Choroid plexus epithelial cell (primary cell): ENCODE data around the gene H1-8.

Experiments used
- DNase-seq: peaks from one replicate; pipeline ENCODE4 v3.0.0-alpha.2; 2010; ENCODE audit warnings: low read depth
- H3K4me3 ChIP-seq: 2 replicates; pipeline ENCODE4 v1.5.1; 2011; ENCODE audit warnings: low read depth, mild to moderate bottlenecking, control low read depth, low read length, moderate library complexity
- TF ChIP-seq, protein P1 (sequence below): conservative IDR thresholded peaks from 2 replicates; pipeline ENCODE4 v1.5.1; 2011; ENCODE audit warnings: low read depth, mild to moderate bottlenecking, control low read depth, inconsistent platforms, low read length, moderate library complexity

Gene H1-8

DNA sequence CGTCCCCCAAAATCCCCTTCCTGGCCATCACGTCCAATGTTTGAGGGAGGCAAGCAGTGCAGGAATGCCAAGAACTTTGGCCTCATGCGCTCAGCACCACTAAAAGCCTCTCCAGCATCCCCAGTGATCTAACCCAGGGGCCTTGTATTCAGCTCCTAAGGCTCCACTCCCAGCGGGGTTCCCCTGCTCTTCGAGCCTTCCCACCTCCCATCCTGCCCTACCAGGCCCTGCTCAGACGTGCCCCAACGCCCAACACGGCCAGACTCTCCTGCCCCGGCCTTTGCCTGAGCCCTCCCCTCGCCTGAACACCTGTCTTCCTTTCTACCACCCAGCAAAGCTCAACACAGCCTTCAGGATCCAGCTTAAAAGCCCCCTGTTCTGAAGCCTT lies 33.0 kb downstream of the H1-8 start:
- no peak for DNase-seq
- TF ChIP-seq, protein P1, sequence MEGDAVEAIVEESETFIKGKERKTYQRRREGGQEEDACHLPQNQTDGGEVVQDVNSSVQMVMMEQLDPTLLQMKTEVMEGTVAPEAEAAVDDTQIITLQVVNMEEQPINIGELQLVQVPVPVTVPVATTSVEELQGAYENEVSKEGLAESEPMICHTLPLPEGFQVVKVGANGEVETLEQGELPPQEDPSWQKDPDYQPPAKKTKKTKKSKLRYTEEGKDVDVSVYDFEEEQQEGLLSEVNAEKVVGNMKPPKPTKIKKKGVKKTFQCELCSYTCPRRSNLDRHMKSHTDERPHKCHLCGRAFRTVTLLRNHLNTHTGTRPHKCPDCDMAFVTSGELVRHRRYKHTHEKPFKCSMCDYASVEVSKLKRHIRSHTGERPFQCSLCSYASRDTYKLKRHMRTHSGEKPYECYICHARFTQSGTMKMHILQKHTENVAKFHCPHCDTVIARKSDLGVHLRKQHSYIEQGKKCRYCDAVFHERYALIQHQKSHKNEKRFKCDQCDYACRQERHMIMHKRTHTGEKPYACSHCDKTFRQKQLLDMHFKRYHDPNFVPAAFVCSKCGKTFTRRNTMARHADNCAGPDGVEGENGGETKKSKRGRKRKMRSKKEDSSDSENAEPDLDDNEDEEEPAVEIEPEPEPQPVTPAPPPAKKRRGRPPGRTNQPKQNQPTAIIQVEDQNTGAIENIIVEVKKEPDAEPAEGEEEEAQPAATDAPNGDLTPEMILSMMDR: no peak
- H3K4me3 ChIP-seq: no peak overlapping the region

DNA sequence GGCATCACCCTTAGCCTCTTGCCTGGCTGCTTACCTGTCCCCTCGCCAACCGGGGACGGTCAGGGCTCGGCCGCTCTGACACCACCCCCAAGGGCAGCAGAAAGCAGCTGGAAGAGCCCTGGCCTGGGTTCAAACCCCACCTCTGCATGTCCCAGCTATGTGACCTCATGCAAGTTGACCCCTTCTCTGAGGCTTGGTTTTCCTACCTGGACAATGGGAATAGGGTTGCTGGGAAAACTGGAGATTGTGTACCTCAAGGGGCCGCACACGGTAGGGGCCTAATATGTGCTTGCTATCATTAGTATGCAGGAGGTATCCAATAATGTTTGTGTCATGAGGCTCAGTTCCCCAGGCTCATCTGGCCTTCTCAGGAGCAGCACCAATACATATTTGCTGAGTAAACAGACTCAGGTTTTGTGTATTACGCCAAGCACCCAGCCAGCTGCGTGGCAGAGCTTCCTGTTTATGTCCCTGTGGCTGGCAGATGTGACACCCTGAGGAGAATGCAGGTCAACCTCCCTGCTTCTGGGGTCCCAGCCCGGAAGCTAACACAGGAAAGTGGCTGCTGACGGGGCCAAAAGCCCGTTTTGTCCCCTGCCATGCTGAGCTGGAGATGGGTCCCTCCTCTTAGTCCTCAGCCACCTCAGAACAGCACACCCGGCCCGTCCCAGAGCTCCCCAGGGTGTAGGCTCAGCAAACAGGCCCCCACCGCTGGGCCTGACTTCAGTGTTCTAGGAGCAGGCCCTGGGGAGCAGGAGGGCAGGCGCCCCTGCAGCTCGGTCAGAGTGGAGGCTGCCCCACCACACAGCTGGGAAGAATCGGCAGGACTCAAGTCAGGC lies 33.8 kb downstream of the H1-8 start:
- H3K4me3 ChIP-seq: no peak overlapping the region
- TF ChIP-seq, protein P1: no peak
- DNase-seq: no peak

DNA sequence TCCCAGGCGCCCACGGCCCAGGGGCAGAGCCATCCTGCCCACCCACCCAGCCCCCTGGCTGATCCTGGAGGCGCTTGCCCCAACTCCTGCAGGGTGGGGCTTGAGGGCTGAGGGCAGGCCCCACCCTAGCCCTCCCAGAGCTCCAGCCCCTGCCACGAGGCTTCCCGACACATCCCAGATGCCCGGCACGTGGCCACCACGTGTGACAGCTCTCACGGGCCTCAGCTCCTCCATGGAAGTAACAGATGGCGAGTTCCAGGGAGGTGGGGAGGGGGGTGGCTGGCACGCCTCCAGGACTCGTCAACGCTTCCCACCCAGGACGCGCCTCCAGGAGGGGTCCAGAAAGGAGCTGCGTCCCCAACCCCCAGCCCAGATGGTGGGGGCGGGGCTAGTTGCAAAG lies 34.4 kb downstream of the H1-8 start:
- H3K4me3 ChIP-seq: no peak overlapping the region
- TF ChIP-seq, protein P1: no peak
- DNase-seq: no peak

DNA sequence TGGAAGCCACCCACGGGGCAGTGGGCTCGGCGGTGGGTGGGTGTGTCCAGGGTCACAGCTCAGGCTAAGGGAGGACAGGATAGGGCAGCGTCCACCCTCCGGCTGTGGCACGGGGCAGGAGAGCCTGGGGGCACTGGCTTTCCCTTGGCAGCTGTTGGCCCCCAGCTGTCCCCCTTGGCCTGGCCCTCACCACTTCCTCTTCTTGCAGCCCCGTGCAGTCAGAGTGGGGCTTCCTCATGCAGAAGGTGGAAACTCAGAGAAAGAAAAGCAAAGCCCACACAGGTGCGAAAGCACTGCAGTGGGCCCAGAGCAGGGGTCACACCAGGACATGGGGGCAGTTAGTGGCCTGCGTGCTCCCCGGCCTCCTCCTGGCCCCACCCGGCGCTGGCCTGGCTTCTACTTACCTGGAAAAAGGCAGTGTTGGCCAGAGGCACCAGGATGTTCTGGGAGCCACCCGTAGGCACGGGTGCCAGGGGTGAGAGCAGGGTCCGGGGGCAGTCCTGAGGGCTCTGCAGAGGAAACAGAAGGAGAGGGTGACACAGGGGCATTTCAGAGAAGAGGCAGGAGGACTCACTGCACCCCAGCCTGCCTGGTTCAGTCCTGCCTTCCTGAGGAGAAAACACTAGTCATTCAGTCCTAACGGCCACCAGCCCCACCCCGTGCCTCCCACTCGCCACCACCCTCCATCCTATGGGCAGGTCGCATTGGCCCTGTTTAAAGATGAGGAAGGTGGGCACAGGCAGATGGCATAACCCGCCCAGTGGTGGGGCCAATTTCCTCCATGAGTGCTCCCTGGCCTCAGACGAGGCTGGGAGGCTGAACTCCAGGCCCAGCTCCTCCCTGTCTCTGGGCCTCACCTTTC lies 35.2 kb downstream of the H1-8 start:
- no peak overlapping the region for H3K4me3 ChIP-seq
- no peak for DNase-seq
- TF ChIP-seq, protein P1: no peak

DNA sequence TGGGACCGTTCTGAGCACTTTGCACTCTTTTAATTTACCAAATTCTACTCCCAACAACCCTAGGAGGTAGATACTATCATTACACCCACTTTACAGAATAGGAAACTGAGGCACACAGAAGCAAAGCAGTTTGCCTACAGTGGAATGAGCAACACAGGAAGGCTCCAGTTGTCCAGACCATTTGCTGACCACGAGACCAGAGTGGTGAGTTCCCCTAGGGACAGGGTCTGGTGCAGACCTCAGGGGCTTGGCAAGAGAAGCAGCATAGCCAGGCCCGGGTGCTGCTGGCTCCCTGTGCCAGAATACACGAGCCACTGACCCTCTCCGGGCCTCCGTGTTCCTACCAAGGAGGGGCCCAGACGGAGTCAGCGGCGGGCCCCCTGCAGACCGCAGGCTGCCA lies 37.0 kb downstream of the H1-8 start:
- no peak for DNase-seq
- H3K4me3 ChIP-seq: no peak overlapping the region
- TF ChIP-seq, protein P1: no peak

DNA sequence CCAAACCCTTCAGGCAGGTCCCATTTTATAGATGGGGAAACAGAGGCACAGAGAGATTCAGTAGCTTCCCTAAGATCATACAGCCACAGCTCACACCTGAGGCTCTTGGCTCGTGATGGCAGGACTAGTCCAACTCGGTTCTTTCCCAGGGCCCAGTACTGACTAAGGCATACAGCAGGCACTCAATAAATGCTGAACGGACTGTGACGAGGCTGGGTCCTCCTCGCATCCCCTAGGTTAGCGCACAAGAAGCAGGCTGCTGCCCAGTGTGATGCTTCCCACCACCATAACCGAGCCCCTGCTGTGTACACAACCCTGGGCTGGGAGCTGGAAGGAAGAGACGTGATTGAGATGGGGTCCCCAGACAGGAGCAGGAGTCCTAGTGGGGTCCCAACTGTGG lies 38.6 kb downstream of the H1-8 start:
- H3K4me3 ChIP-seq: no peak overlapping the region
- no peak for DNase-seq
- TF ChIP-seq, protein P1: no peak

DNA sequence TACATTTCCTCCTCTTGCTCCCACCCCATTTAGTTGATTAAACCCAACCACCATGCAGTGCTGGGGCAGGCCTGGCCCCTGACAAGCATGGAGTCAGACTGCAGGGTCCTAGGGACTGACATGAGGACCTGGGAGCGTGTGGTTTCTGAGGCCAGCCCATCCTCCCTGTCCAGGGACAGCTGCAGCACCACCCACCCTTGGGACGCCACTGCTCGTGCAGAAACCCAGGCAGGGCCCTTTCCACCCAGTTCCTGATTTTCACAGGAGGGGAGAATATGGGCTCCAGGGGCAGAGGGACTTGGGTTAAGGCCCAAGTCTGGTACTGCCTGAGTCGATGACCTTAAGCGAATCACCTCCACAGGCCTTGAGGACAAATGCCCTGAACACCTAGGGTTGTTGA lies 39.8 kb downstream of the H1-8 start:
- DNase-seq: no peak

More for the DNA sequence above, 39.8 kb downstream of the H1-8 start:
- TF ChIP-seq, protein P1: no peak
- H3K4me3 ChIP-seq: no peak overlapping the region
